NCI-H1930 (cell line): Measurements from ENCODE around the gene XYLT1.

ENCODE experiments used
- DNase-seq, 2 experiments: peaks; one replicate each; lab custom pipeline; 2025; lab: John Stamatoyannopoulos, UW

Gene XYLT1

GRCh38 chr16:17459903-17460521 is 10.7 kb downstream of the XYLT1 start:
- no peak for DNase-seq

GRCh38 chr16:17457997-17458396 is 12.8 kb downstream of the XYLT1 start:
- DNase-seq, result no peak

- DNase-seq, result no peak
Measured at GRCh38 chr16:17457513-17457912, 13.2 kb downstream of the XYLT1 start.

- DNase-seq, result no peak
Measured at GRCh38 chr16:17454162-17454730, 16.5 kb downstream of the XYLT1 start.

- DNase-seq, result no peak
Measured at GRCh38 chr16:17453364-17454038, 17.3 kb downstream of the XYLT1 start.

- DNase-seq, result no peak
Measured at GRCh38 chr16:17452922-17453321, 17.8 kb downstream of the XYLT1 start.

- no peak for DNase-seq
Measured at GRCh38 chr16:17451843-17452242, 18.9 kb downstream of the XYLT1 start.

GRCh38 chr16:17450291-17450690 is 20.5 kb downstream of the XYLT1 start:
- DNase-seq, result no peak

- no peak for DNase-seq
Measured at GRCh38 chr16:17448640-17449638, 21.8 kb downstream of the XYLT1 start.

GRCh38 chr16:17447101-17447569 is 23.6 kb downstream of the XYLT1 start:
- DNase-seq, result no peak

GRCh38 chr16:17446661-17447060 is 24.1 kb downstream of the XYLT1 start:
- no peak for DNase-seq

GRCh38 chr16:17445421-17445820 is 25.3 kb downstream of the XYLT1 start:
- DNase-seq, result no peak

GRCh38 chr16:17444658-17445057 is 26.1 kb downstream of the XYLT1 start:
- no peak for DNase-seq

GRCh38 chr16:17440131-17440530 is 30.6 kb downstream of the XYLT1 start:
- DNase-seq, result no peak

GRCh38 chr16:17439580-17439979 is 31.2 kb downstream of the XYLT1 start:
- DNase-seq, result no peak

GRCh38 chr16:17437981-17438380 is 32.8 kb downstream of the XYLT1 start:
- no peak for DNase-seq

- DNase-seq, result no peak
Measured at GRCh38 chr16:17437127-17437720, 33.5 kb downstream of the XYLT1 start.

- no peak for DNase-seq
Measured at GRCh38 chr16:17435318-17435717, 35.4 kb downstream of the XYLT1 start.

GRCh38 chr16:17433577-17434451 is 36.9 kb downstream of the XYLT1 start:
- DNase-seq, result no peak

GRCh38 chr16:17432901-17433576 is 37.7 kb downstream of the XYLT1 start:
- DNase-seq, result no peak
